ENCODE measurements around the gene CBLC.

CBLC gene, protein sequence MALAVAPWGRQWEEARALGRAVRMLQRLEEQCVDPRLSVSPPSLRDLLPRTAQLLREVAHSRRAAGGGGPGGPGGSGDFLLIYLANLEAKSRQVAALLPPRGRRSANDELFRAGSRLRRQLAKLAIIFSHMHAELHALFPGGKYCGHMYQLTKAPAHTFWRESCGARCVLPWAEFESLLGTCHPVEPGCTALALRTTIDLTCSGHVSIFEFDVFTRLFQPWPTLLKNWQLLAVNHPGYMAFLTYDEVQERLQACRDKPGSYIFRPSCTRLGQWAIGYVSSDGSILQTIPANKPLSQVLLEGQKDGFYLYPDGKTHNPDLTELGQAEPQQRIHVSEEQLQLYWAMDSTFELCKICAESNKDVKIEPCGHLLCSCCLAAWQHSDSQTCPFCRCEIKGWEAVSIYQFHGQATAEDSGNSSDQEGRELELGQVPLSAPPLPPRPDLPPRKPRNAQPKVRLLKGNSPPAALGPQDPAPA

DNA sequence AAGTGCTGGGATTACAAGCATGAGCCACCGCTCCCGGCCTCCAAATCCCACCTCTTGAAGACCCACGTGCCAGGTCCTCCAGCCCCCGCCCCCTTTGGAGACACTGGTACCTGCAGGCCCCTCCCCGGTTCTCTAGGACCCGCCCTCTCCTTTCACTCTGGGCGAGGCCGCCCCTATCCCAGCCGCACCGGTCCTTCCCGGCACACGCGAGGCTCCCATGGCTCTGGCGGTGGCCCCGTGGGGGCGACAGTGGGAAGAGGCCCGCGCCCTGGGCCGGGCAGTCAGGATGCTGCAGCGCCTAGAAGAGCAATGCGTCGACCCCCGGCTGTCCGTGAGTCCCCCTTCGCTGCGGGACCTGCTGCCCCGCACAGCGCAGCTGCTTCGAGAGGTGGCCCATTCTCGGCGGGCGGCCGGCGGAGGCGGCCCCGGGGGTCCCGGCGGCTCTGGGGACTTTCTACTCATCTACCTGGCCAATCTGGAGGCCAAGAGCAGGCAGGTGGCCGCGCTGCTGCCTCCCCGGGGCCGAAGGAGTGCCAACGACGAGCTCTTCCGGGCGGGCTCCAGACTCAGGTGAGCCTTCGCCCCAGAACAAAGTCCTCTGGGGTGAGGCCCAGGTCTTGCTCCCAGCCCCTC, at the start of gene CBLC:
TSS of gene CBLC (plus strand) at position 176 of the 633 bp plus-strand sequence. CDS start at position 218, 42 bp downstream.
- DNase-seq (ENCODE audit: extremely low read depth in 1 of 2, low read depth in 1 of 2): no peak

DNA sequence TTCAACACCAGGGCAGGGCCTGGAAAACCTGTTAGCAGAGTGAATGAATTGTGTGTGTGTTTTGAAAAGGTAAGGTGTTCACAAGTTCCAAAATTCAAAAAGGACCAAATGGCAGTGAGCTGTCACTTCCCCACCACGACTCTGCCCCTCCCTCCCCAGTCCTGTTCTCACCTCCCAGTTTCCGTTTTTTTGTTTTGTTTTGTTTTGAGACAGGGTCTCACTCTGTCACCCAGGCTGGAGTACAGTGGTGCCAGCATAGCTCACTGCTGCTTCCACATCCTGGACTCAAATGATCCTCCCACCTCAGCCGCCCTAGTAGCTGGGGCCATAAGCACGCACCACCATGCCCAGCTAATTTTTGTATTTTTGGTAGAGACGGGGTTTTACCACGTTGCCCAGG, 49.5 kb upstream of the CBLC start:
- no peak for DNase-seq (ENCODE audit: extremely low read depth in 1 of 2, low read depth in 1 of 2)

DNA sequence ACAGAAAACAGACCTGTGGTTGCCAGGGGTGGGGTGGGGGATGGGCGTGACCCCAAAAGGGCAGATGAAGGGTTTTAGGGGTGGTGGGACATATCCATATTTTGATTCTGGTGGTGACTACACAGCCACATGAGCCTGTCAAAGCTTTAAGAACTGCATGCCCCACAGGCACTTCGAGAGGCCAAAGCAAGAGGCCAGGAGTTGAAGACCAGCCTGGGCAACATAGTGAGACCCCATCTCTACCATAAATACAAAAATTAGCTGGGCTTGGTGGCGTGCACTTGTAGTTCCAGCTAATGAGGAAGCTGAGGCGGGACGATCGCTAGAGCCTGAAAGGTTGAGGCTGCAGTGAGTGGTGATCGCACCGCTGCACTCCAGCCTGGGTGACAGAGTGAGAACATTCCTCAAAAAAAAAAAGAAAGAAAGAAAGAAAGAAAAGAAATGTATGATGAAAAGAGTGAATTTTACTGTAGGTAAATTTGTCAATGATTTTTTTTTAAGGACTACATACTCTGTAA, 48.1 kb upstream of the CBLC start:
- no peak for DNase-seq (ENCODE audit: extremely low read depth in 1 of 2, low read depth in 1 of 2)

DNA sequence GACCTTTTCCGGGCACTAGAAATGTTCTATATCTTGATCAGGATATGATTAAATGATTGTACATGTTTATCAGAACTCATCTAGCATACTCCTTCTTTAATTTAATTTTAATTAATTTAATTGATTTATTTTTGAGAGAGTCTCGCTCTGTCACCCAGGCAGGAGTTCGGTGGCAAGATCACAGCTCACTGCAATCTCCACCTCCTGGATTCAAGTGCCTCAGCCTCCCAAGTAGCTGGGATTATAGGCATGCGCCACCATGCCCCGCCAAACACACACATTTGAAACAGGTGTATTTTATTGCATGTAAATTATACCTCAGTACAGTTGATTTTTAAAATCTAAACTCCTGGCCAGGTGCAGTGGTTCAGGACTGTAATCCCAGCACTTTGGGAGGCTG, 46.6 kb upstream of the CBLC start:
- no peak for DNase-seq (ENCODE audit: extremely low read depth in 1 of 2, low read depth in 1 of 2)

DNA sequence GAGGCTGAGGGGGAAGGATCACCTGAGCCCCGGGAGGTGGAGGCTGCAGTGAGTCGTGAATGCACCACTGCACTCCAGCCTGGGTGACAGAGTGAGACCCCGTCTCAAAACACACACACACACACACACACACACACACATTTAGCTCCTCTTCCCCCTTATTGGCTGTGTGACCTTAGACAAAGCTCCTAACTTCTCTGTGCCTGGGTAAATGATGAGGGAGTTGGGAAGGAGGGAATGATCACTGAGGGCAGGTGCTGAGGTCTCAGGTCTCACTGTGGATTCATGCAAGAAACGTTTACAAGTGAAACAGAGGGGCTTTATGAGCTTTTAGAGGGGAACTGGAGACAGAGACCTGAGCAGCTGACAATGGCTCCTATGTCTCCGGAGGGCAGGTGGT, 46.1 kb upstream of the CBLC start:
- no peak for DNase-seq (ENCODE audit: extremely low read depth in 1 of 2, low read depth in 1 of 2)

DNA sequence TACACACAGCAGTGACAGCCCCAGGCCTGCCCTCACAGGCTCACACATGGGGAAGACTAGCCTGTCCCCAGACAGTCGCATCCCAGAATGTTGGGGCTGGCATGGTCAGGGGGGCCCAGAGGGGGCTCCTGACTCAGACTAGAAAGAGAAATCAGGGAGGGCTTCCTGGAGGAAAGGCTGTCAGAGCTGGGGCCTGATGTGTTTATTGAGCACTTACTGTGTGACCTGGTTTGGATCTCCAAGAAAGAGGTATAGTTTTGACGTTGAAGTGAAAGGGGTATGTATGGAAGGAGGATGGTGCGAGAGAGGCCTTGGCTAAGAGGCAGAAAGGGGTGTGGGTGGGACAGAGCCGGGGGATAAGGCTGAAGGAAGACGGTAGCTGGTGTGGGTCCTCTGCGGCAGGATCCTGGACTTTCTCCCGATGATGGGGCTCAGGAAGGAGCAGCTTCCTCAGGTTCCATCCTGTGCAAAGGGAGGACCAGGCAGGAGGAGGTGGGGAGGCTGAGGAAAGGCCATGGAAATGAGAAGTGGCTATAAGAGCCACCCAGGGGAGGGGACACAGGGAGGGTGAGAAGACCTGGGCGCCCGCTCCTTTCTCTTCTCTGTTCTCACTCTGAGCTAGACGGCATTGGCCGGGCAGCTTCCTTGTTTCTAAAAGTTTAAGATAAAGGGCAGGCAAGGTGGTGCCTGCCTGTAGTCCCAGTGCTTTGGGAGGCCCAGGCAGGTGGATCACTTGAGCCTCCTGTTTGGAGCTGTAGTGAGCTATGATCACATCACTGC, 45.3 kb upstream of the CBLC start:
- DNase-seq (ENCODE audit: extremely low read depth in 1 of 2, low read depth in 1 of 2): no peak

DNA sequence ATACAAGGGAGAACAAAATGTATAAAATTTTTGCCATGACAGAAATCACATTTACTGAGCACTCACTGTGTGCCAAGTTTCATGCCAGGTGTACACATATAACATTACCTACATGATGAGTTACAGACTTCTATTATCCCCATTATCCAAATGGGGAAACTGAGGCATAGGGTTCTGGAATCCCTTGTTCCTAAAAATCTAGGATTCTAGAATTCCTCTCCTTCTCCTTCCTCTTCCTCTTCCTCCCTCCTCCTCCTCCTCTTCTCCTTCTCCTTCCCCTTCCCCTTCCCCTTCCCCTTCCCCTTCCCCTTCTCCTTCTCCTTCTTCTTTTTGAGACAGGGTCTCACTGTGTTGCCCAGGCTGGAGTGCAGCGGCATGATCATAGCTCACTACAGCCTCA, 43.3 kb upstream of the CBLC start:
- DNase-seq (ENCODE audit: extremely low read depth in 1 of 2, low read depth in 1 of 2): no peak

DNA sequence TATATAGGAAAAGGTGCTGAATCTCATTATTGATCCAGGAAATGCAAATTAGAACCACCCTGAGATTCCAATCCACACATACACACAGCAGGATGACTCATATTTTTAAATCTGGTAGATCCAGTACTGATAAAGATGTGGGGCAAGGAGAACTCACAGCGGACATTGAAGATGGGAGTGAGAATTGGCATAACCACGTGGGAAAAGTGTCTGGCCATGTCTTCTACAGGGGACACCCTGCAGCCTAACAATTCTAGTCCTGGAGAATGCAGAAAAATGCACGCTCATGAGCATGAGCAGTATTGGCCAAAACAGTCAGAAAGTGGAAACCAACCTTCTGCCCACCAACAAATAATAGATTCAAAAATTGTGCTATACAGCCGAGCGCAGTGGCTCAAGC, 42.7 kb upstream of the CBLC start:
- DNase-seq (ENCODE audit: extremely low read depth in 1 of 2, low read depth in 1 of 2): no peak

DNA sequence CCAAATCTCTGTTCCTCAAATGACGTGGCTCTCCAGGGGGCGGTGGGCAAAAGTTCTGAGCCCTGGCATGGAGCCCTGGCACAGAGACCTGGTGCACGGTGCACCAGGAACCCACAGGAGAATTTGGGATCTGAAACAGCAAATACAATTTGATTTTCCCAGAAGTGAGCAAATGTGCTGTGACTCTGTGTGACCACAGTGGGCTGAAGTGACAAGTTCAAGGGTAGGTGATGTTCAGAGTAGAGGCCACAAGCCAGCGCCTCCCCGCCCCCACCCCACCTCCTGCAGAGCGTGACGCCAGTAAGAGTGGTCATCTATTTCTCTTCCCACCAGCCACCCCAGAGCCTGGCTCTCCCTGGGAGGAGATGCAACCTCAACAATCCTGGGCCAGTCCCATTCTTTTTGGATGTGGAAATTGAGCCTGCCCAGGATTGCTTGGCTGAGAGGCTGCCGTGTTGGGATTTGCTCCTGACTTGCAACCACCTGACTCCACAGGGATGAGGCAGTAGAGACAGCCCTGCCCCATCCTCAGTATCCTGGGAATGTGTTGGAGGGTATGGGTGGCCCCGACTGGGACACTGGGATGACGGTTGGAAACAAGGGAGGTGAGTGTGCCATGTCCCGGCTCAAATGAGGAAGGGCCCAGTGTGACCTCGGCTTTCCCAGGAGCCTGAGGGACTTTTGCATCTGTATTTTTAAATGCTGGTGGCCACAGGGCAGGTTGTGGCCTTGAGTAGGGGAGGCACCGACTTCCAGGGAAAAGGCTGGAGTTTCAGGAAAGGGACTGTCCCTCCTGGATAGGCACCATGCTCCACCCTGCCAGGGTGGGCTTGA, 40.2 kb upstream of the CBLC start:
- DNase-seq (ENCODE audit: extremely low read depth in 1 of 2, low read depth in 1 of 2): no peak

DNA sequence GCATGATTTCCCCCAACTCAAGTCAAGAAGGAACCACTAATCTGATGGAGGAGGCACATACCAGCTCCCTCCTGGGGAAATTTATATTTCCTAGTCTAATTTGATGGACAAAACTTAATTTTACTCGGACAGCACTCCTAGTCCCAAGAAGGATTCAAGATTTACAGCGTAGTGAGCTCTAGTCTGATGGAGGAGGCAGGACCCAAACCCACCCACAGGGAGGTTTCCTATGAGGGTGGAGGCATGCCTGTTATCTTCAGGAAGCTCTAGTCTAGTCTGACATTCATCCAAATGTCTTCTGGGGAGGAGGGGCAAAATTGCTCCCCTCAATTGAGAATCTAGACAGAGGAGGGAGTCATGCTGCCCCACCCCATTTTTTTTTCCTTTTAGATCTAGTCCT, 39.6 kb upstream of the CBLC start:
- no peak for DNase-seq (ENCODE audit: extremely low read depth in 1 of 2, low read depth in 1 of 2)

DNA sequence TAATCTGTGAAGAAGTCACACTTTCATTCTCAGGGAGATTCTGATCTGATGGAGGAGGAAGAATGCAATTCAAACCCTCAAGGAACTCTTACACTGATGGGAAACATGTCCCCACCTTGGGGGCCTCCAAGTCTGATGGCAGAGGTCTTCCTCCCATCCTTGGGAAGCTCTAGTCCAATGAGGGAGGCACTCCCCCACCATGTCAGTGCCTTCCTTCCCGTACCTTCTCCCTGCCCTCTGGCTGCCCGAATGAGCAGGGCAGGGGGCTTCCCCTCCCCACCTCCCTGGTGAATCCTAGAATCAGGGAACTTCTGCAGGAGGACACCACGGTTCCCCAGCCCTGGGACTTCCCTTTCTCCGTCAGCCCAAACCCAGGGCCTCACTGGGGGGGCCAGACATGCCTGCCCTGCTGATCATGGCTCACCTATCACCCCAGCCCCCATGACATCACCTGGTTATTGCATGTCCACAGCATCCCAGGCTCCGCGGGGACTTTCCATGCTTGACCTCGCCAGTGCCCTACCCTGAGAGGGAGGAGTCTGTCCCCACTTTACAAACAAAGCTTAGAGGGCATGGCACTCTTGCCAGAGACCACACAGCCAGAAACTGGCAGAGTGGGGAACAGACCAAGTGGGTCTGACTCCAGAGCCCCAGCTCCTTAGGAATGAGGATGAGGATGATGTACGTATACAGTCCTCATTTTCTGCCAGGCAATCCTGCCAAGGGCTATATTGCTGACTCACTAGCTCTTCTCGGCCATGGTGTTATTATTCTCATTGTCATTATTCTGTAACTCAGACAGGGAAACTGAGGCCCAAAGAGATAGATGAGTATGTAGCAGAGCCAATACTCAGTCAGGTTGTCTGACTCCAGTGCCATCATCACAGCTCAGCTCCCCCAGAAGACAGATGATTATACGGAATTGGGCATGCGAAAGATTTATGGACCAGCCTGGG, 38.8 kb upstream of the CBLC start:
- no peak for DNase-seq (ENCODE audit: extremely low read depth in 1 of 2, low read depth in 1 of 2)

DNA sequence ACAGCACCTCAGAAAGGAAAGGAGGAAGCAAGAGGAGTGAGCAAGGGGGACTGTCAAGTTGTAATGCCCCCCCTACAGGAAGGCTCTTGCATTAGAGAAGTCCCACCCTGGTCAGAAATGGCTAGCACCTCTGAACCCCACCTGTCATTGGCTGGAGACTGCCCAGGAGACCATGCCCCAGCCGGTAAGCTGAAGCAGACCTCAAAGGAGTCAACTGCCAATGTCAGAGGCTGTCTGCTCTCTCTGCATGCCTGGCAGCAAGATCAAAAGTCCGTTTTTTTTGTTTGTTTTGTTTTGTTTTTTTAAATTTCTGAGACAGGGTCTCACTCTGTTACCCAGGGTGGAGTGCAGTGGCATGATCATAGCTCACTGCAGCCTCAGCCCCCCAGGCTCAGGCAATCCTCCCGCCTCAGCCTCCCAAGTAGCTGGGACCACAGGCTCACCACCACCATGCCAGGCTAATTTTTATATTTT, 37.3 kb upstream of the CBLC start:
- no peak for DNase-seq (ENCODE audit: extremely low read depth in 1 of 2, low read depth in 1 of 2)

DNA sequence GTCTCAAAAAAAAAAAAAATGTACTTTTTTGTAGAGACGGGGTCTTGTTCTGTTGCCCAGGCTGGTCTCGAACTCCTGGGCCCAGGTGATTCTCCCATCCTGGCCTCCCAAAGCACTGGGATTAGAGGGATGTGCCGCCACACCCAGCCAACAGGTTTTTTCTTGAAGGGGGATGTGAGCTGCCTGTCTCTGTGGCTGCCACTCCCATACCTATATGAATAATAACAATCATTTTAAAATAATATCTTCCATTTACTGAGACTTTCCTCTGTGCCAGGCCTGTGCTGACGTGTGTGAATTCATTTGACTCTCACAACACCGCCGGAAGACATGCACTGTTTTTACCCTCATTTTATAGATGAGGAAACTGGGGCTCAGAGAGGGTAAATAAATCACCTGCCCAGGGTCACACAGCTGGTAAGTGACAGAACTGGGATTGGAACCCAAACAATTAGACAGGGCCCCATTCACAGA, 36.4 kb upstream of the CBLC start:
- no peak for DNase-seq (ENCODE audit: extremely low read depth in 1 of 2, low read depth in 1 of 2)

DNA sequence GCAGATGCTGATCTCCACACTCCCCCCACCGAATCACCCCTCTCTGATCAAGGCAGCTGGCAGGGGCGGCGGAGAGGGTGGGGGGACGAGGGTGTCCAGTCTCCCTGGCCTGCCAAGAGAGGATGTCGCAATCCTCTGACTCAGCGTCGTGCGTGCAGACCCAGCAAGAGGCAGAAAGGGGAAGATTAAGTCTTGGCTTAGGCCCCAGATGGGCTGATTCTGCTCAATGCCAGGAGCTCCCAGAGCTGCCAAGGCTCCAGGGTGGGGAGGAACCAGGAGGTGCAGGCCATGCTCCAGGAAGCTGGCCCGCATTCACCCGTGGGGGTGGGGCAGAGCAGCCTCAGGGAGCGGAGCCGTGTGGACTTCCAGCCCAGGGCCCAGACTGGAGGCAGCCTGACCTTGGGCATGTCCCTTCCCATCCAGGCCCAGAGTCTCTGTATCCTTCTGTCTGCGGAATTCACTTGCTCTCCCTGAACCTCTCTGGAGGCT, 35.8 kb upstream of the CBLC start:
- no peak for DNase-seq (ENCODE audit: extremely low read depth in 1 of 2, low read depth in 1 of 2)

DNA sequence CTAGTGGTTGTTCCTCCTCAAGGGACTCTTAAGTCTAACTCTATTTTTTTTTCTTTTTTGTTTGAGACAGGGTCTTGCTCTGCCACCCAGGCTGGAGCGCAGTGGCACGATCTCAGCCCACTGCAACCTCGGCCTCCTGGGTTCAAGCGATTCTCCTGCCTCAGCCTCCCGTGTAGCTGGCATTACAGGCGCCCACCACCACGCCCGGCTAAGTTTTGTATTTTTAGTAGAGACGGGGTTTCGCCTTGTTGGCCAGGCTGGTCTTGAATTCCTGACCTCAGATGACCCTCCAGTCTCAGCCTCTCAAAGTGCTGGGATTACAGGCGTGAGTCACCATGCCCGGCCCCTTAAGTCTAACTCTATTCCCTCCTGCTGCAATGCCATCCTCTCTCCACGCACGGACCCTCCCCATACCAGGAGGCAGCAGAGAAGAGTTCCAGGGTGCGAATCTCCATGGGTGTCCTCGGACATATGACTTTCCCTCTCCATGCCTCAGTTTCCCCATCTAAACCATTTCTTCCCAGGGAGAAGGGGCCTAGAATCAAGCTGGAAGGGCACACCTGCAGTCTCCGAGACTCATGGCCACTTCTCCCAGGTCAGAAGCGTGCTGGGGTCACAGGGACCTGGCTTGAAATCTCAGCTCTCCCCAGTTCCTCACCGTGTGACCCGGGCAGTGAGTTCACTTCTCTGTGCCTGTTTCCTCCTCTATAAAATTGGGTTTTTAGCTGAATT, 35.2 kb upstream of the CBLC start:
- DNase-seq (ENCODE audit: extremely low read depth in 1 of 2, low read depth in 1 of 2): no peak

DNA sequence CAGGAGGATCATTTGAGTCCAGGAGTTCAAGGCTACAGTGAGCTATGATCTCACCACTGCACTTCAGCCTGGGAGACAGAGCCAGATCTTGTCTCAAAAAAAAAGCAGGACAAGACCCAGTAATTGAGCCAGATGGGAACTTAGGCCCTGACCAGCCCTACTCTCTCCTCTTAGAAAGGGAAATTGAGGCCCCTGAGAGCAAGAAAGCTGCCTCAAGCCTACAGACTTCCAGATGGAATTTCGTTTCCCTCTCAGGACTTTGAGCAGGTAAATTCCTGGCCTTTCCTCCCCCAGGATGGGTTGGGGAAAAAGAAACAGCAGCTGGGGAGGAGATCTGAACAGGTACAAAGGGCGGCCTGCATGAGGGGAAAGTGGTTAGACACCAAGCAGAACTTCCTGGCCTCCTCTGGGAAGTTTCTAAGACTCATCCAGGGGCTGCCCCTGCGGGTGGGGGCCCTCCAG, 32.8 kb upstream of the CBLC start:
- no peak for DNase-seq (ENCODE audit: extremely low read depth in 1 of 2, low read depth in 1 of 2)

DNA sequence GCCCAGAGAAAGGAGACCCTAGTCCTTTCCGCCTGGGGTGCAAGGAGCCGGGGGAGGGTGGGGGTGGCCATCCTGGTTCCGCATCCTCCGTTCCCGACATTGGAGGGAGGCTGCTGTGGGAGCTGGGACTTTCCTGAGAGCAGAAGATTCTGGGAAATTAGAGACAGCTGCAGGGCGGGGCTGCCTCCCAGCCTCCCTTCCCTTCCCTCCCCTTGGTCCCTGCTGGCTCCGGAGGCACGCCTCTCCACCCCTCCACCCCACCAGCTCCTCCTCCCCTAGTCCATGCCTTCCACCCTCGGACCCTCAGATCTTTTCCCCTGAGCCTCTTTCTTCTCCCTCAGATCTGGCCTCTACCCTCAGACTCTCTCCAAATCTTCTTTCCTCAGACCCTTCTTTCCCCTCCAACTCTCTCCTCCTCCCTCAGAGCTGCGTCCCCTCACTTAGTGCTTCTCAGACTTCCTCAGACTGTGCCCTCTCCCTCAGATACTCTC, 32.3 kb upstream of the CBLC start:
- DNase-seq (ENCODE audit: extremely low read depth in 1 of 2, low read depth in 1 of 2): no peak

Measured in activated CD8-positive, alpha-beta memory T cell treated with anti-CD3 and anti-CD28 coated beads for 1 hour (primary cell).